Motor neuron (in vitro differentiated cells): ENCODE results near the gene NDUFS6. TPM values are rescaled to one million over a fixed set of nuclear protein-coding genes. Genes with fewer than 3 reads are reported as not detected.
A peak's percentile ranks its signal among the peaks of the same experiment; 100 is the strongest.

Source experiments
- ATAC-seq, 8 experiments: fragments of 200-7000 bp; cut with Tn5 transposase; replicated peaks in 6 of 8; 2 replicates each; pipeline ENCODE4 v1.8.0; 2021; ENCODE audit warnings: mild to moderate bottlenecking in 8 of 8, moderate library complexity in 8 of 8
- H3K27ac ChIP-seq, 2 donors: fragments of 250-450 bp; sonication (Bioruptor Pico); 2 replicates each; pipeline ENCODE4 v1.9.0; 2021; ENCODE audit warnings: antibody characterized with exemption in 2 of 2, mild to moderate bottlenecking in 2 of 2, moderate library complexity in 1 of 2
- H3K4me1 ChIP-seq, 2 donors: fragments of 250-450 bp; sonication (Bioruptor Pico); replicated peaks in 1 of 2; 2 replicates each; pipeline ENCODE4 v1.6.1; 2021; ENCODE audit warnings: antibody characterized with exemption in 2 of 2, mild to moderate bottlenecking in 2 of 2, moderate library complexity in 1 of 2
- H3K4me3 ChIP-seq, 5 donors: fragments of 250-450 bp; sonication (Bioruptor Pico); 2 replicates each; pipeline ENCODE4 v1.9.0; 2021; ENCODE audit warnings: antibody characterized with exemption in 5 of 5, mild to moderate bottlenecking in 5 of 5, moderate library complexity in 4 of 5
- WGBS, 10 experiments: fragments of 450-650 bp; shearing (Covaris generic); methylation state at CpG; one replicate each; pipeline ENCODE4 v1.0.0; 2022; 5-methylcytosine and 5-hydroxymethylcytosine counted together
- in situ Hi-C, 9 experiments: fragments of 400-800 bp; cut with MboI; loops; one replicate each; pipeline ENCODE4 v1.15.0; 2021; ENCODE audit warnings: low sequenced_read_pairs in 9 of 9, low pct_unique_long_range_greater_than_20kb in 2 of 9; ENCODE audit not compliant: unreplicated experiment in 9 of 9
- total RNA-seq, 8 experiments: library from RNA; unstranded; fragments of 300-600 nt; gene quantifications; 2 replicates each; pipeline versions ENCODE4 v1.2.3 to v1.2.4, GENCODE V29; 2022

The NDUFS6 gene
- total RNA-seq, 8 experiments from 2014 or later: 51.6 to 103 (median 67.6) TPM

GRCh38 chr5:1760656-1761452 is 40.4 kb upstream of the NDUFS6 start:
- no peak overlapping the region for H3K27ac ChIP-seq
- no peak overlapping the region for H3K4me3 ChIP-seq
- 40 to 95% (median 81%) methylated on average over 2 to 7 of the region's 28 CpGs; no CpG with 5 or more reads in 3 of the 10 experiments for WGBS, 10 experiments
- H3K4me1 ChIP-seq: no peaks in the 10 kb centered on the region
- peak in 2 of 8 experiments; percentile 15 to 32 for ATAC-seq
- in situ Hi-C loops: loop anchor here in 1 of 9 experiments (25.0 kb wide), 1 partner anchor 276 kb away; no protein-coding TSS in a partner anchor

- in situ Hi-C loops: loop anchor here in 1 of 9 experiments (25.0 kb wide), 1 partner anchor 276 kb away; no protein-coding TSS in a partner anchor
- no peak overlapping the region for H3K27ac ChIP-seq
- H3K4me1 ChIP-seq: no peaks in the 10 kb centered on the region
- ATAC-seq: no peak
- no peak overlapping the region for H3K4me3 ChIP-seq
- 0 to 100% (median 83%) methylated on average over 1 to 6 of the region's 11 CpGs; no CpG with 5 or more reads in 3 of the 10 experiments for WGBS, 10 experiments
These were observed 39.8 kb upstream of the NDUFS6 start for GRCh38 chr5:1761453-1761755.

GRCh38 chr5:1762121-1762882 is 38.9 kb upstream of the NDUFS6 start:
- H3K4me1 ChIP-seq: no peaks in the 10 kb centered on the region
- ATAC-seq: no peak
- no peak overlapping the region for H3K27ac ChIP-seq
- in situ Hi-C loops: loop anchor here in 1 of 9 experiments (25.0 kb wide), 1 partner anchor 275 kb away; no protein-coding TSS in a partner anchor
- no peak overlapping the region for H3K4me3 ChIP-seq
- WGBS, 10 experiments: 0 to 86% (median 65%) methylated on average over 1 to 9 of the region's 25 CpGs; no CpG with 5 or more reads in 1 of the 10 experiments

- Histone ChIP-seq H3K27ac (no peak overlapping the region), H3K4me3 (no peak overlapping the region), H3K4me1 (no peaks in the 10 kb centered on the region)
- peak in 1 of 8 experiments; percentile 18 for ATAC-seq
- 47 to 100% (median 81%) methylated on average over 1 to 10 of the region's 13 CpGs; no CpG with 5 or more reads in 3 of the 10 experiments for WGBS, 10 experiments
- in situ Hi-C loops: loop anchor here in 1 of 9 experiments (25.0 kb wide), 1 partner anchor 274 kb away; no protein-coding TSS in a partner anchor
These were observed 38.2 kb upstream of the NDUFS6 start for GRCh38 chr5:1762883-1763547.

DNA sequence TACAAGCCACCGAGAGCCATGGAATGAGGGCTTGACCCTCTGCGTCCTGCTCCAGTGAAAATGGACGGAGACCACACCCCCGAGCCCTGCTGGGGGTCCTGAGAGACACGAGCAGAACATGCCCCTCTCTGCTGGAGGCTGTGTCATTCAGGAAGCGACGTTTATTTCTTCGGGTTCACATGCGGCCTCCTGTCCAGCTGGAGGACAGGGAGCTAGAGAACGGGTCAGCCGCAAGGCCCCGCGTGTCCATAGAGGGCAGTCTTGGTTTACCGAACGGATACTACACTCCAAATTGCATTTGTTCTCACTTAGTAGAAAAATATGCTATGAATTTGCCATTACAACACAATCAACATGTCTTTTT is 37.7 kb upstream of the NDUFS6 start:
- Histone ChIP-seq H3K4me3 (no peak overlapping the region), H3K4me1 (no peaks in the 10 kb centered on the region), H3K27ac (no peak overlapping the region)
- peak; percentile 72 to 98 (median 82) for ATAC-seq
- 0 to 44% (median 34%) methylated on average over 1 to 12 of the region's 15 CpGs; no CpG with 5 or more reads in 2 of the 10 experiments for WGBS, 10 experiments
- in situ Hi-C loops: loop anchor here in 1 of 9 experiments (25.0 kb wide), 1 partner anchor 274 kb away; no protein-coding TSS in a partner anchor

- H3K27ac ChIP-seq: no peak overlapping the region
- 9 to 100% (median 83%) methylated on average over 1 to 27 of the region's 32 CpGs; no CpG with 5 or more reads in 1 of the 10 experiments for WGBS, 10 experiments
- no peaks in the 10 kb centered on the region for H3K4me1 ChIP-seq
- ATAC-seq: peak in 3 of 8 experiments; percentile 23 to 32 (median 26)
- in situ Hi-C loops: loop anchor here in 1 of 9 experiments (25.0 kb wide), 1 partner anchor 273 kb away; no protein-coding TSS in a partner anchor
- no peak overlapping the region for H3K4me3 ChIP-seq
These were observed 37.1 kb upstream of the NDUFS6 start for GRCh38 chr5:1763960-1764605.

DNA sequence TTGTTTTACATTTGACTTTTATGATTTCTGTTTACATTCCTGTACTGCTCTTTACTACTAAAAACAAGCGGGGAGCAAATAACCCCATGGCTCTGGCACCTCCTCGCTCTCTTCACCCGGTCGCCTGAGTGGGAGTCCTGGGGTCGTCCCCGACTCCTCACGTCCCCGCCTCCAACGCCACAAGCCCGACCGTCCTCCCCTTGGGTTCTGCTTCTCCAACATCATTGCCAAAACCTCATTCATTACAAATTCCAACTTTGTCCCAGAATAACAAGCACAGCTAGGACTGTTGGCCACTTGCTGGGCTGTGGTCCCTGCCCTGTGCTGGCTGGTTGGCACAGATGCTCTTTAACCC is 36.6 kb upstream of the NDUFS6 start:
- Histone ChIP-seq H3K27ac (no peak overlapping the region), H3K4me3 (no peak overlapping the region), H3K4me1 (no peaks in the 10 kb centered on the region)
- in situ Hi-C loops: loop anchor here in 1 of 9 experiments (25.0 kb wide), 1 partner anchor 273 kb away; no protein-coding TSS in a partner anchor
- no peak for ATAC-seq
- WGBS, 10 experiments: 20 to 100% (median 89%) methylated on average over 1 to 11 of the region's 11 CpGs; no CpG with 5 or more reads in 3 of the 10 experiments

DNA sequence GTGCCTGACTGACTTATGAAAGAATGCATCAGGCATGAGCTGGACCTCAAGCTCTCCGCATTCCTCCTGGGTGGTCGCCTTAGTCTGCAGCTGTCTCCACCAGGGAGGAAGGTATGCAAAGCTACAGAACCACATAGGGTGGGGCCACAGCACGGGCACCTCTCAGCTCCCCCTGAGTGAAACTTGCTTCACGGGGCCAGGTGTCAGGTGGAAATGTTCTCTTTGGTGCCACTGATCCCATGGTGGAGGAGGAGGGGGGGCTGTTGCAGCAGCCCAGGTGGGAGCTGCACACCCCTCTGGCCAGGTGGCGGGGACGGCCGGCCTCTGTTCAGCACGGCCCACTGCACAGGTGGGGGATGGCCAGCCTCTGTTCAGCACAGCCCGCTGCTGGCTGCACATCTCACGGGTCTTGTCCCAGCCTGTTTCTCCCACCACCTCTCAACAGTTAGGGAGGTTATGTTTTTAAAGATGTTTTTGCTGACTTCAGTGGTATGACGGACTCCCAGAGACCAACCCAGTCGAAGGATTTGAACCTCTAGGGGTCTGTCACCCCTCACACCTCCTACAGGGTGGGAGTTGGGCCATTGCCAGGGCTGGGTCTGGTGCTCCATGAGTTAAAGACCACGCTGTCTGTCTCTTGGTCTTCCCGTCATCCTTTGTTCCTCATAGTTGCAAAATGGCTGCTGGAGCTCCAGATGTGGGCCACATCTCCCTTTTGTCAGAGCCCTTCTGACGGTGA is 35.9 kb upstream of the NDUFS6 start:
- WGBS, 10 experiments: 50 to 100% (median 94%) methylated on average over 1 to 10 of the region's 15 CpGs; no CpG with 5 or more reads in 5 of the 10 experiments
- H3K4me3 ChIP-seq: no peak overlapping the region
- H3K27ac ChIP-seq: no peak overlapping the region
- peak in 1 of 8 experiments; percentile 35 for ATAC-seq
- H3K4me1 ChIP-seq: no peaks in the 10 kb centered on the region
- in situ Hi-C loops: loop anchor here in 1 of 9 experiments (25.0 kb wide), 1 partner anchor 272 kb away; no protein-coding TSS in a partner anchor

- ATAC-seq: no peak
- WGBS, 10 experiments: 40 to 100% (median 90%) methylated on average over 1 to 3 of the region's 3 CpGs; no CpG with 5 or more reads in 5 of the 10 experiments
- in situ Hi-C loops: loop anchor here in 1 of 9 experiments (25.0 kb wide), 1 partner anchor 271 kb away; no protein-coding TSS in a partner anchor
These were observed 35.3 kb upstream of the NDUFS6 start for GRCh38 chr5:1765880-1766235.

DNA sequence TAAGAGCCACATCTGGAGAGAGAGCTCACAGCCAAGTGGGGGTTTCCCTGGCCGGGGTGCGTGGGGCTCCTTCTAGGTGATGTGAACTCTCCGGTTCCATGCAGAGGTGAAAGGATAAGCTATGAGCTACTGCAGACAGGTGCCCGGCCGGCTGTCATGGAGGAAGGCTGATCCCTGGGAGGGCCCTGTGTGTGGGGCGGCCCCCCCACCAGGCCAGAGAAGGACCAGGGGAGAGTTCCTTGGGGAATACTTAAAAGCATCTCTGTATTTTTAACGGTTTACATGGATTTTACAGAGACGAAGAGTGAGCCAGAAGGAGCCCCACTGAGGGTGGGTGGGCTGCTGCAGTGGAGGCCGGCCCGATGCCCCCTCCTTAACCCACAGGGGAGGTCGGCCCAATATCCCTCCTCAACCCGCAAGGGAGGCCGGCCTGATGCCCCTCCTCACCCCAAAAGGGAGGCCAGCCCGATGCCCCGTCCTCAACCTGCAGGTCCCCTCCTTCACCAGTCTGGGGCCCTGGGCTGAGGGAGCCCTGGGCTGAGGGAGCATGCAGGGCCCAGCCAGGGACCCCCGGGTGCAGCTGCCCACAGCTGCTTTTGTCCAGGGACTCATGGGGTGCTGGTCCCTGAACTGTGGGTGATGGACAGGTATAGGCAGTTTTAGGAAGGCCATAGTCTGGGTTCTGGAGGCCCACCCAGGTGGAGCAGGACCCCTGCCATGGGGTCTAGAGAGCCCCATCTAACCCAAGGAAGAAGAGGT is 33.5 kb upstream of the NDUFS6 start:
- in situ Hi-C loops: loop anchor here in 1 of 9 experiments (25.0 kb wide), 1 partner anchor 270 kb away; no protein-coding TSS in a partner anchor
- no peak for ATAC-seq
- Histone ChIP-seq H3K4me1 (no peaks in the 10 kb centered on the region), H3K27ac (no peak overlapping the region), H3K4me3 (no peak overlapping the region)
- WGBS, 10 experiments: 40 to 88% (median 85%) methylated on average over 1 to 10 of the region's 16 CpGs; no CpG with 5 or more reads in 5 of the 10 experiments

More at GRCh38 chr5:1765880-1766235, 35.3 kb upstream of the NDUFS6 start:
- no peak overlapping the region for H3K4me3 ChIP-seq
- no peaks in the 10 kb centered on the region for H3K4me1 ChIP-seq
- H3K27ac ChIP-seq: no peak overlapping the region
